Panc1 (cell line): ENCODE results near the gene THEM4.

ENCODE experiments used
- POLR2AphosphoS5 ChIP-seq: IDR thresholded peaks from 2 replicates; pipeline ENCODE4 v1.6.1; 2012; ENCODE audit warnings: mild to moderate bottlenecking, low read depth, low read length, moderate library complexity
- TF ChIP-seq, protein P1 (sequence below): fragments of 450-650 bp; IDR thresholded peaks from 2 replicates; pipeline ENCODE4 v1.5.1; 2017; ENCODE audit warnings: mild to moderate bottlenecking
- TF ChIP-seq, protein P2 (sequence below), 2 experiments: IDR thresholded peaks; 2 replicates each; pipeline ENCODE4 v1.6.1; 2011 to 2012; ENCODE audit warnings: low read depth in 2 of 2, control low read depth in 1 of 2, low read length in 1 of 2, mild to moderate bottlenecking in 1 of 2, moderate library complexity in 1 of 2; ENCODE audit not compliant: insufficient read depth in 1 of 2

DNA sequence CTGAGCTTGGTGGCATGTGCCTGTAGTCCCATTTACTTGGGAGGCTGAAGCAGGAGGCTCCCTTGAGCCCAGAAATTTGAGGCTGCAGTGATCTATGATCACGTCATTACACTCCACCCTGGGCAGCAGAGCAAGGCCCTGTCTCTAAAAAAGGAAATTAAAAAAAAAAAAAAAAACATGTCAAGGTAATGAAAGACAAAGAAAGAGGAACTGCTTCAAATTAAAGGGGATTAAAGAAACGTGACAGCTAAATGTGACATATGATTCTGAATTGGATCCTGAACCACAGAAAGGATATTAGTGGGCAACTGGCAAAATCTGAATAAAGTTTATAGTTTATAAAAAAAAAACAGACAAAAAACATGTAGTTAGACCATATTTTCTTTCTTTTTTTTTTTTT, 65.9 kb downstream of the THEM4 start:
- TF ChIP-seq, protein P1, sequence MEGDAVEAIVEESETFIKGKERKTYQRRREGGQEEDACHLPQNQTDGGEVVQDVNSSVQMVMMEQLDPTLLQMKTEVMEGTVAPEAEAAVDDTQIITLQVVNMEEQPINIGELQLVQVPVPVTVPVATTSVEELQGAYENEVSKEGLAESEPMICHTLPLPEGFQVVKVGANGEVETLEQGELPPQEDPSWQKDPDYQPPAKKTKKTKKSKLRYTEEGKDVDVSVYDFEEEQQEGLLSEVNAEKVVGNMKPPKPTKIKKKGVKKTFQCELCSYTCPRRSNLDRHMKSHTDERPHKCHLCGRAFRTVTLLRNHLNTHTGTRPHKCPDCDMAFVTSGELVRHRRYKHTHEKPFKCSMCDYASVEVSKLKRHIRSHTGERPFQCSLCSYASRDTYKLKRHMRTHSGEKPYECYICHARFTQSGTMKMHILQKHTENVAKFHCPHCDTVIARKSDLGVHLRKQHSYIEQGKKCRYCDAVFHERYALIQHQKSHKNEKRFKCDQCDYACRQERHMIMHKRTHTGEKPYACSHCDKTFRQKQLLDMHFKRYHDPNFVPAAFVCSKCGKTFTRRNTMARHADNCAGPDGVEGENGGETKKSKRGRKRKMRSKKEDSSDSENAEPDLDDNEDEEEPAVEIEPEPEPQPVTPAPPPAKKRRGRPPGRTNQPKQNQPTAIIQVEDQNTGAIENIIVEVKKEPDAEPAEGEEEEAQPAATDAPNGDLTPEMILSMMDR = no peak
- TF ChIP-seq, protein P2, sequence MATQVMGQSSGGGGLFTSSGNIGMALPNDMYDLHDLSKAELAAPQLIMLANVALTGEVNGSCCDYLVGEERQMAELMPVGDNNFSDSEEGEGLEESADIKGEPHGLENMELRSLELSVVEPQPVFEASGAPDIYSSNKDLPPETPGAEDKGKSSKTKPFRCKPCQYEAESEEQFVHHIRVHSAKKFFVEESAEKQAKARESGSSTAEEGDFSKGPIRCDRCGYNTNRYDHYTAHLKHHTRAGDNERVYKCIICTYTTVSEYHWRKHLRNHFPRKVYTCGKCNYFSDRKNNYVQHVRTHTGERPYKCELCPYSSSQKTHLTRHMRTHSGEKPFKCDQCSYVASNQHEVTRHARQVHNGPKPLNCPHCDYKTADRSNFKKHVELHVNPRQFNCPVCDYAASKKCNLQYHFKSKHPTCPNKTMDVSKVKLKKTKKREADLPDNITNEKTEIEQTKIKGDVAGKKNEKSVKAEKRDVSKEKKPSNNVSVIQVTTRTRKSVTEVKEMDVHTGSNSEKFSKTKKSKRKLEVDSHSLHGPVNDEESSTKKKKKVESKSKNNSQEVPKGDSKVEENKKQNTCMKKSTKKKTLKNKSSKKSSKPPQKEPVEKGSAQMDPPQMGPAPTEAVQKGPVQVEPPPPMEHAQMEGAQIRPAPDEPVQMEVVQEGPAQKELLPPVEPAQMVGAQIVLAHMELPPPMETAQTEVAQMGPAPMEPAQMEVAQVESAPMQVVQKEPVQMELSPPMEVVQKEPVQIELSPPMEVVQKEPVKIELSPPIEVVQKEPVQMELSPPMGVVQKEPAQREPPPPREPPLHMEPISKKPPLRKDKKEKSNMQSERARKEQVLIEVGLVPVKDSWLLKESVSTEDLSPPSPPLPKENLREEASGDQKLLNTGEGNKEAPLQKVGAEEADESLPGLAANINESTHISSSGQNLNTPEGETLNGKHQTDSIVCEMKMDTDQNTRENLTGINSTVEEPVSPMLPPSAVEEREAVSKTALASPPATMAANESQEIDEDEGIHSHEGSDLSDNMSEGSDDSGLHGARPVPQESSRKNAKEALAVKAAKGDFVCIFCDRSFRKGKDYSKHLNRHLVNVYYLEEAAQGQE (IDR thresholded peaks at IDR 0.05; ENCODE audit: insufficient read depth in 1 of 2, low read depth in 2 of 2, low read length in 1 of 2) = no peak
- no peak for TF ChIP-seq POLR2AphosphoS5
